GM21737 (cell line): ENCODE results near the gene MPP4.
A peak's percentile ranks its signal among the peaks of the same experiment; 100 is the strongest.
"Not testable (repeated sequence)": the region's sequence is repeated elsewhere in the genome, so short reads cannot be mapped to it uniquely, and the experiment has no call there.

ENCODE experiments used
- ATAC-seq: cut with Tn5 transposase; IDR thresholded peaks from one replicate; pipeline ENCODE4 v1.9.1; 2021; ENCODE audit warnings: mild to moderate bottlenecking, moderate library complexity; ENCODE audit not compliant: unreplicated experiment

The MPP4 gene

DNA sequence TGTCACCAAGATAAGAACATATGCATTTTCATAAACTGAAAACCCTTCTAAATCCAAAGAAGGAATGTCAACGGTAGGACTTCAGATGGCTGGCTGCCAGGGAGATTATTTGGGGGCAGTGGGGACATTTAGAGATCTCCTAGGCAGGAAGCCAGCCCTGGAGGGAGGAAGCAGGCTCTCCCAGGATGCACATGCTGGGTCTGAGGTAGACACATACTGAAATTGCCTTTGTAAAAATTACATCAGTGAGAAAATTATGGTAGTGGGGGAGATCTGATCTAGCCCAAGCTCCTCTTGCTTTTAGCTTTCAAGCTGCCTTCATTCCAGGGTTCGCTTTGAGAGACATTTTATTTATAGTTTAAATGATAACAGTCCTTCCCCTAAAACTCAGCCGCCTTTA, 24.1 kb downstream of the MPP4 start:
- ATAC-seq = no peak

DNA sequence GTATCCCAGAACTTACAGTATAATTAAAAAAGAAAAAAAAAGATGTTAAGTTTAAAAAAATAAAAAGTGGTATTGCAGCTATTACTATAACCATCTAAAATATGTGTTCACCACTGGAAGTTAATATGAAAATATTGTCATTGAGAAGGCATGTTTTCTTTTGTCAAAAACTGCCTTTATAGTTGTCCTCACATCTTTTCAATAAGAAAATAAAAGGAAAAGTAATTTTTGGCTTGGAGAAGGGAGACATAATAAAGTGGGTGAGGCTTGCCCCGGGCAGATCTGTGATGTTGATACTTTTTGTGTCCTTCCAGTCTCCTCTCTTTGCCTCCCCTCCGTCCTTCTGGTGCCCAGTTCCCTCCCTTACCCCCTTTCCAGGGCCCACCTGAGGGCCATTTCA, 24.9 kb downstream of the MPP4 start:
- no peak for ATAC-seq

- not testable (repeated sequence) for ATAC-seq
These were observed 27.2 kb downstream of the MPP4 start for GRCh38 chr2:201671205-201671604.

- no peak for ATAC-seq
These were observed 28.6 kb downstream of the MPP4 start for GRCh38 chr2:201669865-201670264.

GRCh38 chr2:201668402-201668910, 30.0 kb downstream of the MPP4 start:
- no peak for ATAC-seq

GRCh38 chr2:201664334-201664733, 34.1 kb downstream of the MPP4 start:
- no peak for ATAC-seq

DNA sequence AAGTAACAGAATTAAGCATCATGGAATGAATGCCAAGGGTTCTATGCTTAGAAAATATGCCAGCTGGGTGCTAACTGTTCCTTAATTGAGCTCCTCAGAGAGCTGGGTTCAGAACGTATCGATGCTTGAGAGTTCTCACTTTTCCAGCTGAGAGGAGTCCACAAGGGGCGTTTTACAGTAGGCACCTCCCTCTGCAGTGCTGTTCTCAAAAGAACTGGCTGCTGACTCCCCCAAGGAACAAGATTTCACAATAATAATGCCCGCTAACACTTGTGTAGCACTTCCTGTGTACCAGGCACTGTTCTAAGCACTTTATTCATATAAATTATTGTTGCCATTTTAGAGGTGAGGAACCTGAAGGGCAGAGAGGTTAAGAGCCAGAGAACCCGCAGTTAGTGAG, 37.1 kb downstream of the MPP4 start:
- ATAC-seq = no peak

DNA sequence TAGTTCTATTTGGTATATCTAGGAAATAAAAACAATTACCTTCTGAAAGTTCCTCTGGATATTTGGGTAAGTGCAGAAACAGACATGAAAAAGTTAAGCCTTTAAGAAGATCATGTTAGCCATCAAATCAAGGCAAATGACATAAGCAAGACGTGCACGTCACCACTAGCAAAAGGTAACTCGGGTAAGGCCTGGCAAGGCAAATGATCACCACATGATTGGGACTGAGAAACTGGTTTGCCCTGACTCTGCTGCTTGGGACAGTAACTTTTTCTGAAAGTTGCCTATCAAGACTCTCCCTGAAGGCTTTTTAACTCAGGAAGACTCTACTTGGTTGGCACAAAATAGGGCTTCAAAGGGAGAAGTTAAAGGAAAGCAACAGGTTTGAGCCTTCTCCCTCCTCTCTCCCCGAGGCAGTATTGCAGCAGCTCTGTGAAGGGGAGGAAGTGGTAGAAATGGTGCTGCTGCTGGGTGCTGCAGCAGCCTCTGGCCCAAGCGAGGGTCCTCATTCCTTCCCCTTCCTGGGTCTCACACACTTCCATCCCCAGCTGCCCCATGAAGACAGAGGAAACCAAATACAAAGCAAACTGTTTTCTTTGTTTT, 38.0 kb downstream of the MPP4 start:
- ATAC-seq = no peak

GRCh38 chr2:201656740-201657139, 41.7 kb downstream of the MPP4 start:
- no peak for ATAC-seq

DNA sequence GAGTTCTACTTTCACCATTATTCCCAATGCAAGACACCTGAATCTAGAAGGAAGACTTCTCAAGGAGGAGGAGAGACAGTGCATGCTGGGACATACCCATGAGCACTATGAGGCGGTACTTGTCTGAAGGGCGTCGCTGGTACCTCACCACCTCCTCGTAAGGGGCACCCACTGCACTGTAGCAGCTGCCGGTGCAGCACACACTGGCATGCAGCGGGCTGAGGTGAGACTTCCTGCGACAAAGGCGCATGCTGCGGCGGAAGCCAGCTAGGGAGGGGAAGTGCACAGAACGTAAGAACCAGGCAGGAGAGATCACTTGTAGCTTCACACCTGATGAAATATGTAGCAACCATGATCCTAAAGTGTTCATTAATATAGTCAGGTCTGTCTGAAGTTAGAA, 42.3 kb downstream of the MPP4 start:
- no peak for ATAC-seq

DNA sequence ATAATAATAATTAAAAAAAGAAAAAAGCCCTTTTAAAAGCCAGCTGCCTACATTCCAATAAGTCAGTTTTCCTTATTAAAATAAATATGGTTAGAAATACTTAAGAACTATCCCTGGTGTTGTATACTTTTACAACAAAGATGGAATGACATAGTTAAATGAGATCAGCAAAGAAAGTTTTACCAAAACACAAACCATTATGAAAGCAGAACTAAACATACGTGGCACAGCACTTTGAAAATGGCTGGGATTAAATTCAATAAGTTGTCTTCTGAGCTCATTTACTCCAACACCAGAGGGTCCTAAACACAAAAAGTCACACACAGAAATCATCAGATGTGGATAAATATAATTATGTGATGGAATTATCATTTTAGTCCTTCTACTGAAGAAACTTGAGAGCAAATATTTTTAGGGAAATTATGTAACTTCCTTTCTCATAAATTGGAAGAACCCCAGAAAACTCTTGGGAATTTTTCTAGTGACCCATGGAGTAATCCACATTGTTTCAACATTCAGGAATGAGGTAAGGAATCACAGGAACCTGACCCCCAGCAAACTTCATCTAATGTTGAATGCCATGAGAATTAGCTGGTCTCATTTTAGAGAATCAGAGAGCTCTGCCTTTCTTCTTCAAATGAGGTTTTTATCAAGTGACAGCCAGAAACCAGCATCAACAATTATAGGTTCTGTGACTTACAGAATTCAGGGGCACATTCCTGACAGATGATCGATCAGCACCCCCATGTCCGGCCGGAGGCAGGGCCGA, 43.6 kb downstream of the MPP4 start:
- no peak for ATAC-seq

DNA sequence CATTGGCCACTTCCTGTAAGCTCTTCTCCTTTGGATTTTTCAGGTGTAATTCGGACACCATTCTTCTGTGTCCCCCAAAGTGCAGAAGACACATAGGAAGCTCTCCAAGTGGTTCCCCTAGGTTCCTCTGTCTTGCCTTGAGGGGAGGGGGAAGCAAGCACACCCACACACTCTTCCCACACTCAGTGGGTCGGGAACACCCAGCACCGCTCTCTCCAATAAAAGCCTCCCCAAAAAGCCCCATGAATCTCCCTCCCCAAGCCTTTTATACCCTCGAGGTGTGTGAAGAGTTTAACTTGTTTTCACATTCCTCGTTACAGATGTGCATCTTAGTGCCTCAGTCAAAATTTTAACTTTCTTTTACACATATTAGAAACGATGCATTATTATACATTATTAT, 45.2 kb downstream of the MPP4 start:
- ATAC-seq = no peak

DNA sequence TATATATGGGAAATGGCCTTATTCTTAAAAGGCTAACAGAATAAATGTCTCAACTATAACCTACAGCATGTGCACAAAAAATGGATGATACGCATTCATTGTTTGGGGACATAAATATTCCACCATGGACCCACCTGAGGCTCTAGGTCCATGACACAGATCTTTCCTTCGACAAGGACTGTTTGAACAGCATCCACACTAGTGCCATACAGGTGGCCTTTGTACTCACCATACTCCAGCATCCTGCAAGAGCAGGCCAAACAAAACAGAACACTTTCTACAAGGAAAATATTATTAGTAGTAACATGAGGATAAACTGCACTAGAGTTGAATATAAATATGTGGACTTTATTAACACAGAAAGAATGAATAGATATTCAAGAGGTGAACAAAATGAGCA, 49.0 kb downstream of the MPP4 start:
- ATAC-seq = no peak

DNA sequence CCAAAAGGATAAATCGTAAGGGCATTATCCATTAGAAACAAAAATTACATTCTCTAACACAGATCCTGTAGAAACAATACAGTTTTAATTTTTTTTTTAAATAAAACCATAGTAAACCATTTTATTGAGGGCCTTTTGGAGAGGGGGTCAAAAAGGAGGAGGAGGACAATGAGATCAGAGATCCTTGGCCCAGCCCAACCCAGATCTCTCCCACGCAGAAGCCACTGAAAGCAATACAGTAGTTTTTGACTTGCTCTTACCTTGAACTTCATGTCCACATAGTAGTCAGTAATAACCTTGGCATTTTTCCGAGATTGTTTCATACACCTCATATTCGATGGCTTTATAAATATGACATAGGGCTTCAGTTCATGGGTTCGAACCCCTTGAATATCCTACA, 51.0 kb downstream of the MPP4 start:
- no peak for ATAC-seq

DNA sequence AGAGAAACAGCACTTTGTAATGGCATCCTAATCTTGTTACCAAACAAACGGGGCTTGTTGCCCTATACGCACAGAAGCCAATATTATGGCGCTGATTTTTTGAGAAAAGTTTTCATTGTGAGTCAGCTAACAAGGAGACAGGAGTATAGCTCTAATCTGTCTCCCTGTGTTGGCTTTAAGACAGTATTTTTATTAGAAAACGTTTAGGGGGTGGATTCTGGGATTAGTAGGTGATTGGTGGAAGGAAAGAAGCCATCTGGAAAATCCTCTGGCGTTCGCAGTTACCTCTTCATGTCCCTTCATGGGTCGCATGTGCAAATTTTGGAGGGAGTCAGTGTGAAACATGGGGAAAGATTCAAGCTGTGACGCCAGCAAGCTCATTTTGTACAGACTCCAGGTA, 54.4 kb downstream of the MPP4 start:
- no peak for ATAC-seq

GRCh38 chr2:201643216-201643890, 55.1 kb downstream of the MPP4 start, which contains the start of gene TMEM237:
TSS of gene TMEM237 (minus strand) at chr2:201643503. CDS start at chr2:201643400, 103 bp downstream.
- peak; percentile 39 for ATAC-seq

DNA sequence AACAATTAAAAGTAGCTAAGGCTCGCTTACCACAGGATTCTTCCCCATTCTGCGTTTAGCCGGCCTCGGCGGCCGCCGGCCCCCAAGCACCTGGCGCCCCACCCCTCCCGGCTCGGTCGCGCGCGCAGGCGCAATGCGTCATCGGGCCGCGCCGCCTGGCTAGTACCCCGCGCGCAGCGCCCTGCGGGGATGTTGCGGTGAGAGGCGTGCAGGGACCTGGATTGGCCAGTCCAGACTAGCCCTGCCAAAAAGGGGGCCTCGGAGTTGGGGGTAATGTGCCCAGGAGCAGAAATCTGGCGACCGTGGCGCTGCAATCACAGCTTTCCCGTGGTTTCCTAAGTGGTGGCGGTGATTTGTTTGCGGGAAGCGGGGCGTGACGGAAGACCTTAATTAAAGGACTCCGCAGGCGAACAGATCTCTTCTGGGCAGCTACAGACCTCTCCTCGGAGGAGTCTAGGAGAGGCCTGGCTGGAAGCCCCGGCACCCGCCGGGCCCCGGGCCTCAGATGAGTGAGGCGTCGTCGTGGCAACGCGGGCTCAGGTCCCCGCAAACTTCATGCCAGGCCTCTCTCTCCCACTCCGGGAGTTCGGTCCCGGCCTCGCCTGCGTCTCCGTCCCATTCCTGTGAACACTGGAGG, 55.7 kb downstream of the MPP4 start:
- ATAC-seq = peak; percentile 85

DNA sequence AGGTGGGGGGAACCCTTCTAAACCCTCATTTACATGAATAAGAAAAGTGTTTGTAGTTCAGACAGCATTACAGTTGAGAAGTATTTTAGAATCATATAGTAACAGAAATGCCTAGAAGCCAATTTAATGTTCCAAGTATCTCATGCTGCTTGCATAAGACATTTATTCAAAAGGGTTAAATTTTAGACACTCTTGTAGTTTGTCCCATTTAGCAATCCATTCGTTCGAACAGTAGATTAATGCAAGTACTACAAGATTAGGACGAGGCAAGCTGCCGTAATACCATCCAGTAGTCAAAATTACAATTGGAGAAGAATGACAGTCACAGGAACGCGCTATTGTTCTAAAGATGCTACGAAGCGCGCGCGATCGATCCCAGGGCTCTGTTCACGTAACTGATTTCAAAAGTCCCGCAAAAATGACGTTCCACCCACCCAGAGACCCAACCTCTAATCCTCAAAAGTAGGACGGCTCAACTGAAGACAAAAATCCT, 56.3 kb downstream of the MPP4 start:
- peak; percentile 39 for ATAC-seq

DNA sequence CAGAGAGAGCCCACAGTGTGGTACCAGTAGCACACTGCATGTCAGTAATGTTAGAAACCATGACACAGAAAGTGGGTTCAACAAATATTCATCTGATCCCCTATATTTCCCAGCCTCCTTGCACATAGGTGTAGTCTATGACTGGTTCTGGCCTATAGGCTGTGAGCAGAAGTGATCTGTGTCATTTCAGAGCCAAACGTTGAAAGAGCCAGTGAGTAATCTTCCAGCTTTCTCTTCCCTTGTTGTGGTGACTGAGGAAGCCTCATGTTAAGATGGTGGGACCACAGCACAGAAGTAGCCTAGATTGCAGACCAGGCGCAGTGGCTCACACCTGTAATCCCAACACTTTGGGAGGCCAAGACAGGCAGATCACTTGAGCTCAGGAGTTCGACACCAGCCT, 59.2 kb downstream of the MPP4 start:
- no peak for ATAC-seq

GRCh38 chr2:201638326-201638725, 60.1 kb downstream of the MPP4 start:
- ATAC-seq = no peak

DNA sequence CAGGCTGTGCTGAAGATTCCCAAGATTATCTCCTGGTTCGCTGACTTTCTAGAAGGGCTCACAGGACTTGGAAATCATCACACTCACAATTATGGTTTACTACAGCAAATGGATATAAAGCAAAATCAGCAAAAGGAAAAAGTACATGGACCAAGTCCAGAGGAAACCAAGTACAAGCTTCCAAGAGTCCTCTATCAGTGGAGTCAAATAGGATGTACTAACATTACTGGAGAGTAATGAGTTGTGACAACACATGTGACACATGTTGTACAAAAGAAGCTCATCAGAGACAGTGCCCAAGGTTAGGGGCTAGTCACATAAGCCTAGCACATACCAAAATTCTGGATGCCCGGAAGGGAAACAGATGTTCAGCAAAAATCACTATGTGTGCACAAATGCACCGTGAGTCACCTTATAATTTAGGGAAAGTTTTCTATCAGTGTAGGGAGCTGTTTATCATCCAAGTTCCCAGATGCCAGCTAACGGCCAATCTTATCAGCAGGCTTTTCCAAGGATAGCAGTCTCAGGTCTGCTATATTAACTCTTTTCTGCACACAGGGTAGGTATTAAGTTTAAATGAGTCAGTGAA, 64.7 kb downstream of the MPP4 start:
- no peak for ATAC-seq
